Measurements from ENCODE around the gene ACOXL. TPM values are rescaled to one million over a fixed set of nuclear protein-coding genes. Genes with fewer than 3 reads are reported as not detected.

ACOXL gene
- total and polyA plus RNA-seq, 9 donors: 0.17 to 0.31 (median 0.23) TPM; not detected in 4

GRCh38 chr2:111028720-111029119, 296.3 kb downstream of the ACOXL start:
- Histone ChIP-seq H3K9me3 (no peaks in the 10 kb centered on the region), H3K36me3 (no peaks in the 10 kb centered on the region), H3K27me3 (no peaks in the 10 kb centered on the region), H3K4me3 (no peak overlapping the region), H3K27ac (no peak overlapping the region), H3K4me1 (ENCODE audit: insufficient read depth) (no peaks in the 10 kb centered on the region)
- DNase-seq: no peak
- TF ChIP-seq CTCF (IDR thresholded peaks at IDR 0.05): no peak
- no peak for TF ChIP-seq EP300 (IDR thresholded peaks at IDR 0.05)
- TF ChIP-seq POLR2A (IDR thresholded peaks at IDR 0.05): no peak
- intact Hi-C loops (cut with DNase I): no loop called here

GRCh38 chr2:111029181-111029927, 297.0 kb downstream of the ACOXL start:
- Histone ChIP-seq H3K27ac (no peak overlapping the region), H3K9me3 (no peaks in the 10 kb centered on the region), H3K4me3 (no peak overlapping the region), H3K4me1 (ENCODE audit: insufficient read depth) (no peaks in the 10 kb centered on the region), H3K27me3 (no peaks in the 10 kb centered on the region), H3K36me3 (no peaks in the 10 kb centered on the region)
- no peak for TF ChIP-seq POLR2A (IDR thresholded peaks at IDR 0.05)
- no peak for TF ChIP-seq CTCF (IDR thresholded peaks at IDR 0.05)
- no peak for TF ChIP-seq EP300 (IDR thresholded peaks at IDR 0.05)
- 64 to 70% (median 67%) methylated on average over 7 of the region's 7 CpGs for WGBS, 3 donors
- intact Hi-C loops (cut with DNase I): no loop called here
- no peak for DNase-seq

GRCh38 chr2:111030260-111030891, 298.0 kb downstream of the ACOXL start:
- no peaks in the 10 kb centered on the region for H3K27me3 ChIP-seq
- DNase-seq: no peak

GRCh38 chr2:111030945-111031344, 298.6 kb downstream of the ACOXL start:
- DNase-seq: no peak
- H3K9me3 ChIP-seq: no peaks in the 10 kb centered on the region
- intact Hi-C loops (cut with DNase I): no loop called here
- no peak overlapping the region for H3K27ac ChIP-seq
- no peak overlapping the region for H3K4me3 ChIP-seq
- H3K4me1 ChIP-seq (ENCODE audit: insufficient read depth): no peaks in the 10 kb centered on the region
- no peaks in the 10 kb centered on the region for H3K27me3 ChIP-seq
- TF ChIP-seq EP300 (IDR thresholded peaks at IDR 0.05): no peak
- no peak for TF ChIP-seq CTCF (IDR thresholded peaks at IDR 0.05)
- no peak for TF ChIP-seq POLR2A (IDR thresholded peaks at IDR 0.05)
- no peaks in the 10 kb centered on the region for H3K36me3 ChIP-seq
- WGBS, 3 donors: 26 to 45% (median 31%) methylated on average over 2 of the region's 2 CpGs

More at GRCh38 chr2:111030260-111030891, 298.0 kb downstream of the ACOXL start:
- Histone ChIP-seq H3K4me3 (no peak overlapping the region), H3K4me1 (ENCODE audit: insufficient read depth) (no peaks in the 10 kb centered on the region), H3K36me3 (no peaks in the 10 kb centered on the region), H3K27ac (no peak overlapping the region), H3K9me3 (no peaks in the 10 kb centered on the region)
- 84 to 88% (median 85%) methylated on average over 10 of the region's 10 CpGs for WGBS, 3 donors
- intact Hi-C loops (cut with DNase I): no loop called here
- TF ChIP-seq CTCF (IDR thresholded peaks at IDR 0.05) (no peak), POLR2A (IDR thresholded peaks at IDR 0.05) (no peak)

Data from ovary (tissue), 9 donors.